HG03064 (cell line): ENCODE results near the gene PSMB3.

Experiments used
- ATAC-seq: cut with Tn5 transposase; IDR thresholded peaks from one replicate; pipeline ENCODE4 v1.9.1; 2021; ENCODE audit warnings: low read depth; ENCODE audit not compliant: unreplicated experiment

PSMB3 gene

DNA sequence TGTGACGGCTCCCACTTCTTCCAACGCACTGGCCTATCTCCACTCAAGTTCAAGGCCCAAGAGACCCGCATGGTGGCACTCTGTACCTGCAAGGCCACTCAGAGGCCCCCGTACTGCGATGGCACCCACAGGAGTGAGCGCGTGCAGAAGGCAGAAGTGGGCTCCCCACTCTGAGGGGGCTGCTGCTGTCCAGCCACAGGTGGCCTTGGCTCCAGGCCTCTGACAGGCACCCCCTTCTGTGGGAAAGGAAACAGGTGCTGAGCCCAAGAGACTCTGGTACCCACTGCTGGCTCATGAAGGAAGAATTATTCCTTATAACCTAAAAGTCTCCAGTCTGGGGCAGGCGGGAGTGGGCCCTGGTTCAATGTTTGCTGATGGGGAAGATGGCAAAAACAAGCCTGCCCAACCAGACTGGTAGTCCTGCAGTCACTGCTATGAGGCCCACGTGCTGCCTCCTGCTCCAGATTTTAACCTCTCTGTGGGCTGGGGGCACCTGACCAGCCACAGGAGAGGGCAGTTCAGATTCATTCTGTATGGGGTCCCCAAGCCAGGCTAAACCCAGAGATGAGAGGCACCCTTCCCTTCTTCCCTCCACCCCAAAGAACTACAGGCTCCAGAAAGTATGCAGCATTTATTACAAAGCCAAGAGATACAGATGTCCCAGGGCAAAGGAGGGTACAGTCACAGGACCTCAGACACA lies 19.1 kb upstream of the PSMB3 start:
- ATAC-seq, result no peak

DNA sequence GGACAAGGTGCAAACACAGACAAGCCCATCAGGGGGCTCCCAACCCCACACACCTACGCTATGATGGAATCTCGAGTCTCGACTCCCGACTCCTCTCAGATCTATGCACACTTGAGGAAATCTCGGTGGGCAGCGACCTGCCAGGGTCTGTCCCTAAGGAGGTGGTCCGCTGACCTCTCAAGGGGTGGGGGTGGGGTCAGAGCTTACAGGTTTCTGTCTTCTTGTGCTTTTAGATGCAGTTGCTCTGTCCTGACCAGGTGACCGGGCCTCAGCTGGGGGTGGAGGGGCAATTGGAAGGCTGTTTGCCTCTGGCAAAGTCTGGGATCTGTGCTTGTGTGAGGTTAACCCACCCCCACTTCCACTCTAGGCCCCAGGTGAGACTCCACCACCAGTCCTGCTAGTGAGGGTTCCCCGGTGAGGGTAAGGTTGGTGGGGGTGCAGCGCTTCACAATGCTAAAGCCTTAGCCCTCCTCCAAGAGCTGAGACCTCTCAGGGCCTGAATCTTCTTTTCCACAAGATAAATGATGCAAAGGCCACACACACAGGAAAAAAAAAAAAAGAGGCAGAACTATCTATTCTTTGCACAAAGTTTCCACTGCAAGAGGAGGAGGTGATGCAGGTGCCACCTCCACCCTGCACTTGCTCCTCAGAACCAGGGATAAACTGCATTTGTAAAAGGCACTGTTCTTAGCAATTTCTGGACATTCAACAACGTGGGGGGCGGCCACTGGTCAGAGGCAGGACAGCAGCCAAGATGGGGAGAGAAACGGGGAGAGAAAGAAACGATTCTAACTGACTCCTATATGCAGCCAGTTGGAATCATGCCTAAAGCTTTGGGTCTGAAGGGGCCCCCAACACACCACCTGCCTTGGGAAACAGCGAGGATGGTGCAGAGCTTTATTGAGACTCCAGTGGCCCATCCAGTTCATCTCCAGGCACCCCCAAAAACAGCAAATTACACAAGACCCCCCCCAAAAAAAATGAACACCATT lies 18.3 kb upstream of the PSMB3 start:
- no peak for ATAC-seq

- no peak for ATAC-seq
Measured at GRCh38 chr17:38735161-38735997, 17.2 kb upstream of the PSMB3 start.

DNA sequence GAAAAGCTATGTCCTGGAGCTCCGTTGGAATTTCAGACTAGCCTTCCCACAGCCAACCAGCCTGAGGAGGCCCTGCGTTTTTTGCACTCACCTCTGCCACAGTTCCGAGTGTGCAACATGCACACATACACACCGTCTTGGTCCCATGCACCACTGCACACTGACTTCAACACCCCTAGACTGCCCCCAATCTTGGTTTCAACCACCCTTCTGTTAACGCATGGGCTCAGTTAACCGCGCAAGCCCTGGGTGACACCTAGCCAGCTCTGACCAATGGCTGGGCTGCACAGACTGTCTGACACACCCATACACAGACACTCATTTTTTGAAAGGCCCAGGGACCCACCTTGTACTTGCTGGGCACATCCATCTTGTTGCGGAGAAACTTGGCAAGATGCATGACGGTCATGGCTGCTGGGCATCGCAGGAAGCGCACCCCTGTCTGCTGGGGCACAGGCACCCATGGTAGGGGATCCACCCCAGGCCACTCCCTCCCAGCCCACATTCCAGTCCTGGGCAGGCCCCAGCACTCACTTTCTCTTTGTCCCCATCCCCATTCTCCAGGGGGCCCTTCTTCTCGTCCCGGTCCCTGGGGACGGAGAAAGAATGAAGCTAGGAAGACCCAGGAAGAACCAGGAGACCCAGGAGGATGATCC lies 14.4 kb upstream of the PSMB3 start:
- no peak for ATAC-seq

- ATAC-seq, result no peak
Measured at GRCh38 chr17:38738686-38739085, 13.9 kb upstream of the PSMB3 start.

DNA sequence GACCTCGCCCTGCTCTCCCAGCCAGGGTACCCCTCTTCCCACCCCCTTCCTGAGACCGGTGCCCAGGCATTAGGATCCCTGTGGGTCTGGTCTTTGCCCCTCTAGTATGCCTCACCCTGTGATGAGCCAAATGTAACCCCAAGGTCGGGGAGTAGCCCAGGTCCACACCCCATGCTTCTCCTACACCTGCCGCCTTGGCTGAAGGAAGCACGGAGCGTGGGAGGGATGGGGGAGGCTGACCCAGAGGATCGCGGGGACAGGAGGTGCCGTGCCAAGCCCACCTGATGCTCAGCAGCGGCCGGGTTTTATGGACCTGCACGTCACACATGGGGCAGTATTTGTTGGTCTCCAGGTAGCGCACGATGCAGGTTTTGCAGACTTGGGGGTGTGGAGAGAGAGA lies 13.2 kb upstream of the PSMB3 start:
- no peak for ATAC-seq

- no peak for ATAC-seq
Measured at GRCh38 chr17:38740044-38740443, 12.5 kb upstream of the PSMB3 start.

DNA sequence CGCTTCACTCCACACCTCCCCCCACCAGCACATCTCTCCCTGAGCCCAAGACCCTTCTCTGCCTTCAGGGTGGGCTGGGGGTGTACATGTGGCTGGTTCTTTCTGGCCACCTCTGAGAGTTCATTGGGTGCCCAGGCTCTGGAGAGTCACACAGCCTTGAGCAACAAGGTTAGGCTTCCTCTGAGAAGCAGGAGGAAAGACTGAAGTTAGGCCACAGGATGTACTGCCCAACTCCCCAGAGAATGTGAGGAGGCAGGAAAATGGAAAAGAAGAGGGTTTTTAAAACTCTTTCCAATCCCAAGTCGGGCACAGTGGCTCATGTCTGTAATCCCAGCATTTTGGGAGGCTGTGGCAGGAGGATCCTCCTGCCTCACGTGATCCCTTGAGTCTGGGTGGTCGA lies 11.7 kb upstream of the PSMB3 start:
- no peak for ATAC-seq

DNA sequence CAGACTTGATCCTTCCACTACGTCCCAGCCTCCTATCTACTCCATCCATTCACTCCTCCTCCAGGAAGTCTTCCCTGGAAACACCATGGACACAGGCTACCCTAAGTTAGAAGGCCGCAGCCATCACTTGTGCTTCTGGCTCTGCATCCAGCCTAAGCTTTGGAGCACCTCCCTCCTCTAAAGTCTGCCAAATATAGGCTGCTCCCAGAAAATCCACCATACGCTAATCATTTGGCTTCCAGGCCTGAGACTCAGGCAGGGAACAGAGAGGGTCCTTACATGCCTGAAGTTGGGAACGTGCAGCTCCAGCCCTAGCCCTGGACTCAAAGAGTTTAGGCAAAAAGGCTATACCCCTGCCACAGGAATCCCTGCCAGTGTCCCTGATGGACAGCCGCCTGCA lies 11.1 kb upstream of the PSMB3 start:
- ATAC-seq, result no peak

- no peak for ATAC-seq
Measured at GRCh38 chr17:38741921-38742410, 10.6 kb upstream of the PSMB3 start.

DNA sequence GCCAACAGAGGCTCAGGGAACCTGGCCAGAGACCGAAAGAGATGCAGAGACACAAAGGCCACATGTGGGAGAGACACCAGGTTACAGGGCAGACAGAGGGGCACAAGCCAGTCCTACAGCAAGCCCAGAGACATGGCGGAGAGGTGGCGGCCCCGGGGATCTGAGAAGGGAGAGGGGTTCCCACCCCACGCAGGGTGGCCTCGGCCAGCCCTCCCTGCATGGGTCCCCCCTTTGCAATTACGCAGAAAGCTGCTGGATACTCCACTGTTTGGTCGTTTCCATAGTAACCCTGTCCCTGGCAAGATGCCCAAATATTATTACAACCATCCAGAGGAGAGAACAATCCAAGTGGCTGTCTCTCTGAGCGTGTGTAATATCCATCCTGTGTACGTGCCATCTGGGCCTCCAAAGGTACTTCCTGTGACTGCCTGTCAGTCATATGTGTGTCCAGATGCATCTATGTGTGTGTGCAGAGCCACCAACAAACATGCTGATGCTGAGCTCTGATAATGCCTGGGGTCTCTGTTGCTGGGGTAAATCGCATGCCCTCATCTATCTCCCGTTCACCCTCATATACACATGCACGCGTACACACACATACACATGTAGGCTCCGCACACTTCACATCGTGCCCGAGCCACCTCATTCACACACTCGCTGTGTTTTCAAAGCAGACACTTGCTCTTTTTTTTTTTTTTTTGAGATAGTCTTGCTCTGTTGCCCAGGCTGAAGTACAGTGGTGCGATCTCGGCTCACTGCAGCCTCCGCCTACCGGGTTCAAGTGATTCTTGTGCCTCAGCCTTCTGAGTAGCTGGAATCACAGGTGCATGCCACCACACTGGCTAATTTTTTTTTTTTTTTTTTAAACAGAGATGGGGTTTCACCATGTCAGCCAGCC lies 9.9 kb upstream of the PSMB3 start:
- no peak for ATAC-seq

- ATAC-seq, result no peak
Measured at GRCh38 chr17:38743556-38744171, 8.9 kb upstream of the PSMB3 start.

DNA sequence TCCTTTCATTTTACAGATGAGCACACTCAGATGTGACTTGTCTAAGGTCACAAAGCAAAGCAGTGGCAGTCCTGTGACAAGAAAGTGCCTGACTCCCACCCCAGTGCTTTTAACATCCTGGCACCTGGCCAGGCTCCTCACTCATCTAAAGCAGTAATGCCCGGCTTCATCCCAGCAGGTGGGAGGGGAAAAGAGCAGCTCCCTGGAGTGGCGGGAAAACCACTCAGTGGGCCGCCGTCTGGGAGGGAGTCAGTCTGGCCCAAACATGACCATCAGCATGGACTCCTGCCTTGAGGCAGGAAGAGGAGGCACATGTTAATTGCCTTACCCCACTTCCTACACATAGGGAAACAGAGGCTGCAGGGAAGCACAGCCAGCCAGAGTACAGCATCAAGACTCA lies 7.0 kb upstream of the PSMB3 start:
- no peak for ATAC-seq

DNA sequence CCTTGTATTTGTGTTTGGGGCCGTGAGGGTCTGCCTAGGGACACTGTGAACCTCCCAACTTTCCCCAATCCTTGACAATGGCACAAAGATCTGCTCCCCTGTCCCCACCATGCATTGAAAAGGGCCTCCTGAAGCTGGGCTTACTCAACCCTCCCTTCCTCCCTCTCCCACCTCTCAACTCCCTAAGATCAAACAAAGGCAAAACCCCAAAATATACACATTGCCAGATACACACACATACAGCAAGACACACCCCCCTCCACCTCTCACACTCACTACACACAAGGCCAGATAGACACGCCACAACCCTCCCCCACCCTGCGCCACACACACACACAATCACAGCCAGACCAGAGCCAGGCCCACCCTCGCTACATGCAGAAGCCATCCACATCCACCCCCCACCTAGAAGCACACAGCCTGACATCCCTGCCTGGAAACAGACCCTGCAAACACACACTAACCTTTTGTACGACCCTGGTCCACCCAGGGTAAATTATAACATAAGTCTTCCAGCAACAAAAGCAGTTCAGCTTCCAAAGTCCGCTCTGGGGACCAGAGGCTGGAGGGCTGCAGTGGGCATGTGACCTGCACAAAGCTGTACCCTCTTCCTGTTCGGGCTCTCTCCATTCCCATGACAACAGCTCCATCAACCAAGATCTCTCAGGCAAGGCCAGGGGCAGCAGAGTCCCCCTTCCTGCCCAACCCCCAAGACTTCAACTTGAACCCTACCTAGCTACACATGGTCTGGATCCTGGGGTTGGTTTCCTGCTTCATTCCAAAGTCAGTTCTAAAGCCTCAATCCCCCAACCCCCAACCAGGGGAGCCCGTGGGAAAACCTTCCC lies 6.3 kb upstream of the PSMB3 start:
- ATAC-seq, result no peak

- no peak for ATAC-seq
Measured at GRCh38 chr17:38746849-38747462, 5.6 kb upstream of the PSMB3 start.

- no peak for ATAC-seq
Measured at GRCh38 chr17:38747463-38748148, 4.9 kb upstream of the PSMB3 start.
